ENCODE data around the gene CHIA.

DNA sequence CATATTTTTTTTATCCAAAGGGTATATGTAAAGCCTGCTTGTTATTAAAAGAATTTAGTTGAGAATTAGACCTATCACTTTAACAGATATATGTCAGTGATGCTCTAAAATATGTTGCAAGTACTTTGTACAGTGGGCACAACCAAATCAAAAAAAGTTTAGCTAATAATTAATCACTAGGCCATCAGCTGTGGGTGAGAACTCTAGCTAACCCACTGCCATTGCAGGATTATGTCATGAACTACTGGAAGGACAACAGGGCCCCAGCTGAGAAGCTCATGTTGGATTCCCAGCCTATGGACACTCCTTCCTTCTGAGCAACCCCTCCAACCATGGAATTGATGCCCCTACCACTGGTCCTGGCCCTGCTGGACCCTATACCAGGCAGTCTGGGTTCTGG lies 6.8 kb upstream of the CHIA start:
- TF ChIP-seq, protein P1, sequence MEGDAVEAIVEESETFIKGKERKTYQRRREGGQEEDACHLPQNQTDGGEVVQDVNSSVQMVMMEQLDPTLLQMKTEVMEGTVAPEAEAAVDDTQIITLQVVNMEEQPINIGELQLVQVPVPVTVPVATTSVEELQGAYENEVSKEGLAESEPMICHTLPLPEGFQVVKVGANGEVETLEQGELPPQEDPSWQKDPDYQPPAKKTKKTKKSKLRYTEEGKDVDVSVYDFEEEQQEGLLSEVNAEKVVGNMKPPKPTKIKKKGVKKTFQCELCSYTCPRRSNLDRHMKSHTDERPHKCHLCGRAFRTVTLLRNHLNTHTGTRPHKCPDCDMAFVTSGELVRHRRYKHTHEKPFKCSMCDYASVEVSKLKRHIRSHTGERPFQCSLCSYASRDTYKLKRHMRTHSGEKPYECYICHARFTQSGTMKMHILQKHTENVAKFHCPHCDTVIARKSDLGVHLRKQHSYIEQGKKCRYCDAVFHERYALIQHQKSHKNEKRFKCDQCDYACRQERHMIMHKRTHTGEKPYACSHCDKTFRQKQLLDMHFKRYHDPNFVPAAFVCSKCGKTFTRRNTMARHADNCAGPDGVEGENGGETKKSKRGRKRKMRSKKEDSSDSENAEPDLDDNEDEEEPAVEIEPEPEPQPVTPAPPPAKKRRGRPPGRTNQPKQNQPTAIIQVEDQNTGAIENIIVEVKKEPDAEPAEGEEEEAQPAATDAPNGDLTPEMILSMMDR (IDR thresholded peaks at IDR 0.05; ENCODE audit: insufficient read depth, low read length), result no peak
- no peak for TF ChIP-seq GABPA (IDR thresholded peaks at IDR 0.05; ENCODE audit: low read depth)
- TF ChIP-seq, protein P2, sequence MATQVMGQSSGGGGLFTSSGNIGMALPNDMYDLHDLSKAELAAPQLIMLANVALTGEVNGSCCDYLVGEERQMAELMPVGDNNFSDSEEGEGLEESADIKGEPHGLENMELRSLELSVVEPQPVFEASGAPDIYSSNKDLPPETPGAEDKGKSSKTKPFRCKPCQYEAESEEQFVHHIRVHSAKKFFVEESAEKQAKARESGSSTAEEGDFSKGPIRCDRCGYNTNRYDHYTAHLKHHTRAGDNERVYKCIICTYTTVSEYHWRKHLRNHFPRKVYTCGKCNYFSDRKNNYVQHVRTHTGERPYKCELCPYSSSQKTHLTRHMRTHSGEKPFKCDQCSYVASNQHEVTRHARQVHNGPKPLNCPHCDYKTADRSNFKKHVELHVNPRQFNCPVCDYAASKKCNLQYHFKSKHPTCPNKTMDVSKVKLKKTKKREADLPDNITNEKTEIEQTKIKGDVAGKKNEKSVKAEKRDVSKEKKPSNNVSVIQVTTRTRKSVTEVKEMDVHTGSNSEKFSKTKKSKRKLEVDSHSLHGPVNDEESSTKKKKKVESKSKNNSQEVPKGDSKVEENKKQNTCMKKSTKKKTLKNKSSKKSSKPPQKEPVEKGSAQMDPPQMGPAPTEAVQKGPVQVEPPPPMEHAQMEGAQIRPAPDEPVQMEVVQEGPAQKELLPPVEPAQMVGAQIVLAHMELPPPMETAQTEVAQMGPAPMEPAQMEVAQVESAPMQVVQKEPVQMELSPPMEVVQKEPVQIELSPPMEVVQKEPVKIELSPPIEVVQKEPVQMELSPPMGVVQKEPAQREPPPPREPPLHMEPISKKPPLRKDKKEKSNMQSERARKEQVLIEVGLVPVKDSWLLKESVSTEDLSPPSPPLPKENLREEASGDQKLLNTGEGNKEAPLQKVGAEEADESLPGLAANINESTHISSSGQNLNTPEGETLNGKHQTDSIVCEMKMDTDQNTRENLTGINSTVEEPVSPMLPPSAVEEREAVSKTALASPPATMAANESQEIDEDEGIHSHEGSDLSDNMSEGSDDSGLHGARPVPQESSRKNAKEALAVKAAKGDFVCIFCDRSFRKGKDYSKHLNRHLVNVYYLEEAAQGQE (IDR thresholded peaks at IDR 0.05; ENCODE audit: insufficient replicate concordance, low read depth), result no peak

All from HL-60 (cell line).